Measurements from ENCODE around the gene NT5E.
"Not testable (repeated sequence)": the region's sequence is repeated elsewhere in the genome, so short reads cannot be mapped to it uniquely, and the experiment has no call there.

The NT5E gene

GRCh38 chr6:85516168-85516567 is 66.3 kb downstream of the NT5E start:
- no peak overlapping the region for H3K4me3 ChIP-seq (ENCODE audit: control insufficient read depth, low read depth, low read length)
- TF ChIP-seq CTCF (IDR thresholded peaks at IDR 0.05; ENCODE audit: control insufficient read depth, insufficient read depth, low read depth, low read length, missing control alignments), result no peak
- peak; percentile 2 for DNase-seq (ENCODE audit: low read depth)

GRCh38 chr6:85524281-85524680 is 74.4 kb downstream of the NT5E start:
- DNase-seq (ENCODE audit: low read depth); H3K4me3 ChIP-seq (ENCODE audit: control insufficient read depth, low read depth, low read length): not testable (repeated sequence)

GRCh38 chr6:85537055-85537494 is 87.2 kb downstream of the NT5E start:
- no peak for TF ChIP-seq CTCF (IDR thresholded peaks at IDR 0.05; ENCODE audit: control insufficient read depth, insufficient read depth, low read depth, low read length, missing control alignments)
- no peak for DNase-seq (ENCODE audit: low read depth)
- H3K4me3 ChIP-seq (ENCODE audit: control insufficient read depth, low read depth, low read length), result no peak overlapping the region

- DNase-seq (ENCODE audit: low read depth), result no peak
Measured at GRCh38 chr6:85544776-85545175, 94.9 kb downstream of the NT5E start.

More at GRCh38 chr6:85544776-85545175, 94.9 kb downstream of the NT5E start:
- TF ChIP-seq CTCF (IDR thresholded peaks at IDR 0.05; ENCODE audit: control insufficient read depth, insufficient read depth, low read depth, low read length, missing control alignments), result no peak
- no peak overlapping the region for H3K4me3 ChIP-seq (ENCODE audit: control insufficient read depth, low read depth, low read length)
